GM12891 (cell line): Measurements from ENCODE around the gene IGFBP1.

Source experiments
- POLR2A ChIP-seq: IDR thresholded peaks from 2 replicates; pipeline ENCODE4 v1.6.1; 2011; ENCODE audit warnings: low read depth, low read length, control low read depth
- POLR2AphosphoS5 ChIP-seq: IDR thresholded peaks from 2 replicates; pipeline ENCODE4 v1.6.1; 2011; ENCODE audit warnings: low read depth, low read length, control low read depth
- POU2F2 ChIP-seq: IDR thresholded peaks from 2 replicates; pipeline ENCODE4 v1.6.1; 2011; ENCODE audit warnings: low read depth, mild to moderate bottlenecking, control low read depth, low read length, moderate library complexity
- SPI1 ChIP-seq: IDR thresholded peaks from 2 replicates; pipeline ENCODE4 v1.6.1; 2011; ENCODE audit warnings: low read depth, low read length, control low read depth
- TAF1 ChIP-seq: IDR thresholded peaks from 2 replicates; pipeline ENCODE4 v1.6.1; 2011; ENCODE audit warnings: low read depth, low read length, control low read depth

DNA sequence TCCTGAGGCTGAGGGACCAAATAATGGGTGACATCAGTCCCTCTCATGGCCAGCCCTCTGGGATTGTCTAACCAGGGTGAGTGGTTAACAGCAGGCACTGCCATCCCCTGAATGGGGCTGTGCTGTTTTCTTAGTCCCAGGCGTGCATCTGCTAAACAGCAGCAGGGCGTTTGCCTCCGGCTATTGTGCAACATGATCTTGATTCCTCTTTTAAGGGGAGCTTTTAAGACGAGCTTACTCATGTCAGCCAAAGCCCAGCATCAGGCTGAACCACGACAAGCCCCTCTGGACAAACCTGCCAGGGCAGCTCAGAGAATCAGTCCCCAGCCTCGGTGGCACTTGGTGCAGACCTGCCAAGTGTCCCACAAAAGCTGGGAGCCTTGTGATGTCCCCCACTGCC is 49.0 kb downstream of the IGFBP1 start:
- no peak for TF ChIP-seq POLR2AphosphoS5
- TF ChIP-seq TAF1, result no peak
- no peak for TF ChIP-seq POLR2A
- TF ChIP-seq POU2F2, result no peak
- no peak for TF ChIP-seq SPI1
